OCI-LY7 (cell line): ENCODE results near the gene STK16.

ENCODE experiments used
- EZH2phosphoT487 ChIP-seq: fragments of 200-600 bp; sonication (generic); IDR thresholded peaks from 2 replicates; pipeline ENCODE4 v1.6.1; 2018; ENCODE audit warnings: low read depth, borderline replicate concordance, mild to moderate bottlenecking, mixed run types, antibody characterized with exemption, low read length, moderate library complexity, mixed read lengths
- TF ChIP-seq, protein P1 (sequence below): fragments of 200-600 bp; sonication (generic); conservative IDR thresholded peaks from 2 replicates; pipeline ENCODE4 v1.5.1; 2014; ENCODE audit warnings: mild to moderate bottlenecking, antibody characterized with exemption, low read length, moderate library complexity, mixed read lengths

DNA sequence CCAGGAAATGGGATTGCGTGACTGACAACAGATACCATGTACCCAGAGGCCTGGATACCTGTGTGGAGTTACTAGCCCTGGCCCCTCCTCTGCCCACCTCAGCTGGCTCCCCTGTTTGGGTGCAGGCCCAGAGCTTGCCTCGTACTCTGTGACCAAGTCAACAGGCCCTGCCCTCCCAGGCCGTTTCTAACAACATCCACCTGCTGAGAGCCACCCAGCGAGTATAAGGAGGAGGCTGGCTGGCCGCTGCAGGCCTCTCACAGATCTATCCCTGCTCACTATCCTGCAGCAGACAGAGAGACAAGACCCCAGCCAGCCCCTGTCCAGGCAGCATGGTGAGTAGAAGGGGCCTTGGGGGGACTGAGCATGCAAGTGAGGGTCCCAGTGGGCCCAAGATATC is 21.0 kb downstream of the STK16 start:
- TF ChIP-seq, protein P1, sequence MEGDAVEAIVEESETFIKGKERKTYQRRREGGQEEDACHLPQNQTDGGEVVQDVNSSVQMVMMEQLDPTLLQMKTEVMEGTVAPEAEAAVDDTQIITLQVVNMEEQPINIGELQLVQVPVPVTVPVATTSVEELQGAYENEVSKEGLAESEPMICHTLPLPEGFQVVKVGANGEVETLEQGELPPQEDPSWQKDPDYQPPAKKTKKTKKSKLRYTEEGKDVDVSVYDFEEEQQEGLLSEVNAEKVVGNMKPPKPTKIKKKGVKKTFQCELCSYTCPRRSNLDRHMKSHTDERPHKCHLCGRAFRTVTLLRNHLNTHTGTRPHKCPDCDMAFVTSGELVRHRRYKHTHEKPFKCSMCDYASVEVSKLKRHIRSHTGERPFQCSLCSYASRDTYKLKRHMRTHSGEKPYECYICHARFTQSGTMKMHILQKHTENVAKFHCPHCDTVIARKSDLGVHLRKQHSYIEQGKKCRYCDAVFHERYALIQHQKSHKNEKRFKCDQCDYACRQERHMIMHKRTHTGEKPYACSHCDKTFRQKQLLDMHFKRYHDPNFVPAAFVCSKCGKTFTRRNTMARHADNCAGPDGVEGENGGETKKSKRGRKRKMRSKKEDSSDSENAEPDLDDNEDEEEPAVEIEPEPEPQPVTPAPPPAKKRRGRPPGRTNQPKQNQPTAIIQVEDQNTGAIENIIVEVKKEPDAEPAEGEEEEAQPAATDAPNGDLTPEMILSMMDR = no peak
- TF ChIP-seq EZH2phosphoT487 = no peak
